ENCODE results near the gene RIN2.

DNA sequence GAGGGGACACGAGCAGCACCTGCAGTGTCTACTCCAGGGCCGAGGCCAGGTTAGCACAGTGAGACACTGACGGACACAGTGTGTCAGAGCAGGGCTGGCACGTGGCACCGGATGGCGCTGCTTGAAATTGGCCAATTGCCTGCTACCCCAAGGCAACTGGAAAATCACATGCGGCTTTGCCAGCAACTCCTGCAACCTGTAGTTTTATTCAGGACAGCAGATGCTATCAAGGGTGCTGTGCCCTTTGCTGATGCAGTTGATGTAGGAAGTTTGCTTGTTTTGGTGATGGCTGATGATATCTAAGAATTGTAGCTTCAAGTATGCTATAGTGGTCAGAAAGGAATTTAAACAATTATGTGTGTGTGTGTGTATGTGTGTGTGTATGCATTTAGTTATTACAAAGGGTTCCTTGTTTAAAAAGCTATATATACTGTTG, 25.9 kb downstream of the RIN2 start:
- TF ChIP-seq, protein P1, sequence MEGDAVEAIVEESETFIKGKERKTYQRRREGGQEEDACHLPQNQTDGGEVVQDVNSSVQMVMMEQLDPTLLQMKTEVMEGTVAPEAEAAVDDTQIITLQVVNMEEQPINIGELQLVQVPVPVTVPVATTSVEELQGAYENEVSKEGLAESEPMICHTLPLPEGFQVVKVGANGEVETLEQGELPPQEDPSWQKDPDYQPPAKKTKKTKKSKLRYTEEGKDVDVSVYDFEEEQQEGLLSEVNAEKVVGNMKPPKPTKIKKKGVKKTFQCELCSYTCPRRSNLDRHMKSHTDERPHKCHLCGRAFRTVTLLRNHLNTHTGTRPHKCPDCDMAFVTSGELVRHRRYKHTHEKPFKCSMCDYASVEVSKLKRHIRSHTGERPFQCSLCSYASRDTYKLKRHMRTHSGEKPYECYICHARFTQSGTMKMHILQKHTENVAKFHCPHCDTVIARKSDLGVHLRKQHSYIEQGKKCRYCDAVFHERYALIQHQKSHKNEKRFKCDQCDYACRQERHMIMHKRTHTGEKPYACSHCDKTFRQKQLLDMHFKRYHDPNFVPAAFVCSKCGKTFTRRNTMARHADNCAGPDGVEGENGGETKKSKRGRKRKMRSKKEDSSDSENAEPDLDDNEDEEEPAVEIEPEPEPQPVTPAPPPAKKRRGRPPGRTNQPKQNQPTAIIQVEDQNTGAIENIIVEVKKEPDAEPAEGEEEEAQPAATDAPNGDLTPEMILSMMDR (IDR thresholded peaks at IDR 0.05; ENCODE audit: low read length): no peak
- no peak for TF ChIP-seq EZH2 (IDR thresholded peaks at IDR 0.05; ENCODE audit: borderline replicate concordance, low read length)

Measured in OCI-LY1 (cell line).